Stimulated activated CD8-positive, alpha-beta memory T cell treated with anti-CD3 and anti-CD28 coated beads, Interleukin-7, amount 100 ng/mL, for 4 hours (primary cell): ENCODE measurements around the gene KRTAP25-1.

Source experiments
- DNase-seq, 2 donors: peaks; one replicate each; pipeline ENCODE4 v3.0.0-alpha.2; 2020; ENCODE audit warnings: low read depth in 2 of 2

KRTAP25-1 gene

GRCh38 chr21:30289215-30289614, at the start of gene KRTAP25-1:
Gene KRTAP25-1, minus strand, starts transcription at chr21:30289514. Its CDS starts 24 bp downstream, at chr21:30289490.
- DNase-seq, result no peak

GRCh38 chr21:30338717-30339116, 49.4 kb upstream of the KRTAP25-1 start:
- DNase-seq, result no peak

- DNase-seq, result no peak
Observed at GRCh38 chr21:30337772-30338171, 48.5 kb upstream of the KRTAP25-1 start.

GRCh38 chr21:30337276-30337744, 48.0 kb upstream of the KRTAP25-1 start, which contains the start of gene KRTAP27-1:
Gene KRTAP27-1, minus strand, starts transcription at chr21:30337694. Its CDS starts 26 bp downstream, at chr21:30337668.
- DNase-seq, result no peak

GRCh38 chr21:30336596-30336995, 47.3 kb upstream of the KRTAP25-1 start:
- no peak for DNase-seq

GRCh38 chr21:30333736-30334135, 44.4 kb upstream of the KRTAP25-1 start:
- no peak for DNase-seq

GRCh38 chr21:30332681-30333080, 43.4 kb upstream of the KRTAP25-1 start:
- no peak for DNase-seq

- no peak for DNase-seq
Observed at GRCh38 chr21:30329203-30329875, 40.0 kb upstream of the KRTAP25-1 start.

GRCh38 chr21:30326390-30326789, 37.1 kb upstream of the KRTAP25-1 start:
- DNase-seq, result no peak

GRCh38 chr21:30320215-30320614, 30.9 kb upstream of the KRTAP25-1 start, which contains the start of gene KRTAP26-1:
Gene KRTAP26-1, minus strand, starts transcription at chr21:30320315. Its CDS starts 280 bp downstream, at chr21:30320035.
- no peak for DNase-seq

GRCh38 chr21:30315701-30316100, 26.4 kb upstream of the KRTAP25-1 start:
- DNase-seq, result no peak

- no peak for DNase-seq
Observed at GRCh38 chr21:30306884-30307283, 17.6 kb upstream of the KRTAP25-1 start.

GRCh38 chr21:30305136-30305535, 15.8 kb upstream of the KRTAP25-1 start:
- no peak for DNase-seq

GRCh38 chr21:30282850-30283249, 6.5 kb downstream of the KRTAP25-1 start, which contains the start of gene KRTAP24-1:
Gene KRTAP24-1, minus strand, starts transcription at chr21:30282950. Its CDS starts 18 bp downstream, at chr21:30282932.
- DNase-seq, result no peak

GRCh38 chr21:30271611-30272010, 17.7 kb downstream of the KRTAP25-1 start:
- no peak for DNase-seq

GRCh38 chr21:30271156-30271555, 18.2 kb downstream of the KRTAP25-1 start:
- DNase-seq, result no peak

GRCh38 chr21:30269803-30270530, 19.3 kb downstream of the KRTAP25-1 start:
- DNase-seq, result no peak

- no peak for DNase-seq
Observed at GRCh38 chr21:30268608-30269197, 20.6 kb downstream of the KRTAP25-1 start.

GRCh38 chr21:30257773-30258172, 31.5 kb downstream of the KRTAP25-1 start:
- DNase-seq, result no peak

GRCh38 chr21:30256100-30256499, 33.2 kb downstream of the KRTAP25-1 start:
- no peak for DNase-seq

GRCh38 chr21:30255679-30256078, 33.6 kb downstream of the KRTAP25-1 start:
- DNase-seq, result no peak

- DNase-seq, result no peak
Observed at GRCh38 chr21:30251781-30252180, 37.5 kb downstream of the KRTAP25-1 start.
